Heart left ventricle (tissue), 13 donors: ENCODE results near the gene RHD.
"Not testable (repeated sequence)": the region's sequence is repeated elsewhere in the genome, so short reads cannot be mapped to it uniquely, and the experiment has no call there.

ENCODE experiments used
- POLR2A ChIP-seq, 2 donors: fragments of 450-650 bp; IDR thresholded peaks; one replicate each; pipeline ENCODE4 v1.6.1; 2017; ENCODE audit warnings: antibody characterized with exemption in 2 of 2, mild to moderate bottlenecking in 2 of 2, moderate library complexity in 2 of 2
- TF ChIP-seq, protein P1 (sequence below), 12 donors: fragments of 200-600 bp; sonication (generic) in 4 of 12; IDR thresholded peaks; one replicate each; pipeline versions ENCODE4 v1.5.0 to v1.8.0; 2018 to 2022; ENCODE audit warnings: antibody characterized with exemption in 12 of 12, mild to moderate bottlenecking in 5 of 12
- donor health status: ischemic (EF 13 %, LVEDD 7.1; RV severe dilation, severe dysfunction).
- donor health status: DM: no; HTN: yes; CAD: no.
- donor health status: DM: no; HTN: no; CAD: no.
- donor health status: ischemic (EF 25% LVEDD 6.9; RV normal size, moderate dysfunction).
- donor health status: ischemic (EF 25% LVEDD 5.7; RV mildly dilated, moderate dysfunction).
- donor health status: ischemic (EF 35%, LVEDD 5.7; RV mildly dilated, moderate dysfunction).
- donor health status: nonischemic (EF 11% LVEDD 7.7; RV severe dilation, severe dysfunction).
- donor health status: DM: yes; HTN: yes; CAD: no.
- donor health status: PGD.
- donor health status: ischemic (EF 29% LVEDD 5.4; RV normal size, mild dysfunction).
- donor health status: nonischemic (EF 23%, LVEDD 6.1; RV moderate dilation, normal function).

DNA sequence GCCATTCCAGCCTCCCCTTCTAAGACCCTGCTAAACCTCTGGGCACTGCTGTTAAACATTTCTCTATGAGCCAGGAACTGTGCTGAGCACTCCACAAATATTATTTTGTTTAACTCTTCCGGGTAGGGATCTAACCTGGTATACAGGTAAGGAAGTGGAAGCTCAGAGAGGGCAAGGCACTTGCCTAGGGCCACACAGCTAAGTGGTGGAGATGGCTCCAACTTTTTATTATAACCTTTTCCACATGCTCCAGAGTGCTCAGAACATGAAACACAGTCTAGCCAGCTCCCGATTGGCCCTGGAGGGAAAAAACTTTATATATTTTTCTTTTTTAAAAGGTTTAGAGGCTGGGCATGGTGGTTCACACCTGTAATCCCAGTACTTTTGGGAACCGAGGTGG, 13.6 kb downstream of the RHD start:
- TF ChIP-seq POLR2A (IDR thresholded peaks at IDR 0.05): not testable (repeated sequence)
- TF ChIP-seq, protein P1, sequence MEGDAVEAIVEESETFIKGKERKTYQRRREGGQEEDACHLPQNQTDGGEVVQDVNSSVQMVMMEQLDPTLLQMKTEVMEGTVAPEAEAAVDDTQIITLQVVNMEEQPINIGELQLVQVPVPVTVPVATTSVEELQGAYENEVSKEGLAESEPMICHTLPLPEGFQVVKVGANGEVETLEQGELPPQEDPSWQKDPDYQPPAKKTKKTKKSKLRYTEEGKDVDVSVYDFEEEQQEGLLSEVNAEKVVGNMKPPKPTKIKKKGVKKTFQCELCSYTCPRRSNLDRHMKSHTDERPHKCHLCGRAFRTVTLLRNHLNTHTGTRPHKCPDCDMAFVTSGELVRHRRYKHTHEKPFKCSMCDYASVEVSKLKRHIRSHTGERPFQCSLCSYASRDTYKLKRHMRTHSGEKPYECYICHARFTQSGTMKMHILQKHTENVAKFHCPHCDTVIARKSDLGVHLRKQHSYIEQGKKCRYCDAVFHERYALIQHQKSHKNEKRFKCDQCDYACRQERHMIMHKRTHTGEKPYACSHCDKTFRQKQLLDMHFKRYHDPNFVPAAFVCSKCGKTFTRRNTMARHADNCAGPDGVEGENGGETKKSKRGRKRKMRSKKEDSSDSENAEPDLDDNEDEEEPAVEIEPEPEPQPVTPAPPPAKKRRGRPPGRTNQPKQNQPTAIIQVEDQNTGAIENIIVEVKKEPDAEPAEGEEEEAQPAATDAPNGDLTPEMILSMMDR (IDR thresholded peaks at IDR 0.05): not testable (repeated sequence)
